GM20000 (cell line): ENCODE measurements around the gene TMEM120A.

Source experiments
- DNase-seq: peaks from one replicate; pipeline ENCODE4 v3.0.0; 2012; ENCODE audit warnings: low spot score
- CTCF ChIP-seq: IDR thresholded peaks from 2 replicates; pipeline ENCODE4 v1.5.1; 2012; ENCODE audit warnings: mild to moderate bottlenecking, control low read depth; ENCODE audit errors: extremely low read depth, missing control alignments

Gene TMEM120A

GRCh38 chr7:75993689-75994387, 557 bp downstream of the TMEM120A start:
- TF ChIP-seq CTCF: no peak
- peak; percentile 76 for DNase-seq

GRCh38 chr7:75992083-75992755, 2.2 kb downstream of the TMEM120A start:
- no peak for DNase-seq
- TF ChIP-seq CTCF: no peak

GRCh38 chr7:75991531-75992082, 2.8 kb downstream of the TMEM120A start:
- TF ChIP-seq CTCF: no peak
- no peak for DNase-seq

GRCh38 chr7:75989500-75990388, 4.7 kb downstream of the TMEM120A start:
- peak; percentile 43 for DNase-seq

GRCh38 chr7:75988568-75989499, 5.6 kb downstream of the TMEM120A start:
- TF ChIP-seq CTCF: no peak
- DNase-seq: peak; percentile 55

More at GRCh38 chr7:75989500-75990388, 4.7 kb downstream of the TMEM120A start:
- no peak for TF ChIP-seq CTCF

- no peak for TF ChIP-seq CTCF
- DNase-seq: no peak
Measured at GRCh38 chr7:75987805-75988567, 6.4 kb downstream of the TMEM120A start.
